NCI-H510A treated with DMSO at 0.1 percent for 48 hours (cell line): ENCODE measurements around the gene PCDH1.
"Not testable (repeated sequence)": the region's sequence is repeated elsewhere in the genome, so short reads cannot be mapped to it uniquely, and the experiment has no call there.

Experiments
- DNase-seq: peaks from one replicate; lab custom pipeline; 2025; lab: John Stamatoyannopoulos, UW

PCDH1 gene

DNA sequence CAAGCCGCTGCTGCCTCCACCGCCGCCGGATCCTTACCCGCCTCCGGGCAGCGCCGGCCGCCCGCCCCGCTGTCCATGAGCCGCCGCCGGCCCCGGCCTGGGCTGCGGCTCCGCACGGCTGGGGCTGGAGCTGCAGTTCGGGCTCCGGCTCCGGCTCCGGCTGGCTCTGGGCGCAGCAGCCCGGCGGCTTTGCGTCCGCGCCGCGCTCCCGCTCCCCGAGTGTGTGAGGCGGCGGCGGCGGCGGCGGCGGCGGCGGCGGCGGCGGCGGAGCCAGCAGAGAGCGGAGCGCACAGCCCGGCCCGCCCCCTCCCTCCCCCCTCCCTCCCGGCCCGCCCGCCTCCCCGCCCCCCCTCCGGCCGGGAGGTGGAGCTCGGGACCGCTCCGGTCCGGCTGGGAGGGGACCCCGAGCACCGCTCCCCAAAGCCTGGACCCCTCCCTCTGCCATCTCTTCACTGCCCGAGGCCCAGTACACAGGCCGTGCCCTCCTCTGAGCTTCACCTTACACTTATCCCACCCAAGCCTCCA, at the start of gene PCDH1:
PCDH1 (minus strand) TSS at position 225 of the 525 bp plus-strand sequence; CDS start at position 77, 148 bp downstream.
- no peak for DNase-seq

DNA sequence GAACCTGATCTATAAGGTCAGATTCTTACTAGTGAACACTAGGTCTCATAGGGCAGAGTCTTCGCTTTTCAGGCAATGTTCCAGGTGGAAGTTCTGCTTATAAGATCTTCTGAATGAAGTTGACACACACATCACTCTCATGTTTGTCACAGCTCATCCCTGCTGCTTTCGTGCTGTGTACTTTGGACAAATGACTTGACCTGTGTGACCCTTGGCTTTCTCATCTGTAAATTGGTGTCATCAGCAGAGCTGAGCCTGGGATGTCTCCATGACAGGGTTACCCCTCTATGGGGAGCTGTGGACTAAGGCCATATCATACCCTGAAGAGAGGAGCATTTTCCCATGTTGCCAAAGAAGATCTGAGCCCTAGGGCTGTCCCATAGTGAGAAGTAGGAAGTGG, 48.2 kb upstream of the PCDH1 start:
- DNase-seq: no peak

DNA sequence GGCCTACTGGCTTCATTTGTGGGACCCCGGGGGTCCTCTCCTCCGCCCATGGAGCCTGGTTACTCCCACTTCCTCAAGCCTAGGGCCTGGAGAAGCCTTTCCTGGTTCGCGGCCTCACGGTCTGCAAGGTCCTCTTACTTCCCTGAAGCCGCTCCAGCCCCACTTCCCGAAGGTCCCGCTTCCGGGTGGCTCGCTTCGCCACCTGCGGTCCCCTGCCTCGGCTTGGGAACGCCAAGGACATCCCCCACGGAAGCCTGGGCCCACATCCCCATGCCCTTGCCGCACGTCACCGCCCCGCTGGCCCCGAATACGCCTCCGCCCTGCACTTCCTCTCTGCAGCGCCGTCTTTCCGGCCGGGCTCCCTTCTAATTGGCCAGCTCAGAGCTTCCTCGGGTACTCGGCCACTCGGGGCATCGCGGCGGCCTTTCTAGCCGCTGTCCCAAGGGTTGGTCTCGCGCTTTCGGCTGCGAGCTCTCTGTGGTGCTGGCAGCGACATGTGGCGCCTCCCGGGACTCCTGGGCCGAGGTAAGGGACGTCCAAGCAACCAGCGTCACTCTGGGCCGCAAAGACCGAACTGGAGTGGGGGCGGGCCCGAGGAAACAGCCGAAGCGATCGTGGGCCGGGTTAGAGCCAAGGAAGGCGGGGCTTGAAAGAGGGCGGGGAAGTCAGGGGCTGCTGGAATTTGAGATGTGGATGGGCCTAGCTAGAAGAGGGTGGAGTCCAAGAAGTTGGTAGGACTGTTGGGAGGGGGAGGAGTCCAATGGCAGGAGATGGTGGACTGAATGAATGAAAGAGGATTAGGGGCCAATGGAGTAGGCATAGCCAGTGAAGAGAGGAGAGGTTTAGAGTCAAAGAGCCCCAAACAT, 45.5 kb upstream of the PCDH1 start, which contains the start of gene DELE1:
DELE1 (plus strand) TSS at position 424 of the 866 bp plus-strand sequence; CDS start at position 495, 71 bp downstream.
- peak; percentile 90 for DNase-seq

DNA sequence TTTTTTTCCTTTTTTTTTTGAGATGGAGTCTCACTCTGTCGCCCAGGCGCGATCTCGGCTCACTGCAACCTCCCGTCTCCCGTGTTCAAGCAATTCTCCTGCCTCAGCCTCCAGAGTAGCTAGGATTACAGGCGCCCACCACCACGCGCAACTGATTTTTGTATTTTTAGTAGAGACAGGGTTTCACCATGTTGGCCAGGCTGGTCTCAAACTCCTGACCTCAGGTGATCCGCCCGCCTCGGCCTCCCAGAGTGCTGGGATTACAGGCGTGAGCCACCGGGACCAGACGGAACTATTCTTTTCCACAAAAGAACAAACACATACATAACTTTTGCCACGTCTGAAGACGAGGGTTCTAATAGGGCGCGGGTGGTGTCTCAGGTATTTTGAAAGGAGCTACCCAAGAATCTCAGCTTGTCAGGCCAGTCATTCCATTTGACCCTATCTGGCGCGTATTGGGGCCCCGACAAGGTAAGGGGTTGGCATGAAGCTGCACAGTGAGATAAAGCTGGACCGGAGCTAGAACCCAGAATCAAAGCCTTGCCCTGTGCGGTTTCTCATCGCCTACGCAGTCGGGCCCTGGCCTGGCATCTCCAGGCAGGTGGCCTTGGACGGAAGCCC, 44.7 kb upstream of the PCDH1 start:
- DNase-seq: not testable (repeated sequence)

DNA sequence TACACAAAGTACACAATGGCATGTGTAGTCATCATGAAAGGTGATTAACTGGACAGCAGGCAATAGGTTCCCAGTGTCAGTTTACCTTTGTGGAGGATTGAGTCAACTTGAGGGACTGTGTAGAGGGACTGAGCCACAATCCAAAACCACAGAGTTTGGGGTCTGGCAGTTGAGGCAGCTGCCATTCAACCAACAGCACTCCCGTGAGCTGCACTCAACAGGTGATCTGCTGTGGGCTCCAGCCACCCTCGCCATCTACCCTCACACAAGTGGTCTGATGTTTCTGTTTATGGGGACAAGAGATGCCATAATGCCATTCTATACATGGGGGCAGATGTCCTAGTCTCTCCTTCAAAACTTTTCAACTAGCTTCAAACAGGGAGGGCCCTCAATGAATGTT, 42.6 kb upstream of the PCDH1 start:
- no peak for DNase-seq

DNA sequence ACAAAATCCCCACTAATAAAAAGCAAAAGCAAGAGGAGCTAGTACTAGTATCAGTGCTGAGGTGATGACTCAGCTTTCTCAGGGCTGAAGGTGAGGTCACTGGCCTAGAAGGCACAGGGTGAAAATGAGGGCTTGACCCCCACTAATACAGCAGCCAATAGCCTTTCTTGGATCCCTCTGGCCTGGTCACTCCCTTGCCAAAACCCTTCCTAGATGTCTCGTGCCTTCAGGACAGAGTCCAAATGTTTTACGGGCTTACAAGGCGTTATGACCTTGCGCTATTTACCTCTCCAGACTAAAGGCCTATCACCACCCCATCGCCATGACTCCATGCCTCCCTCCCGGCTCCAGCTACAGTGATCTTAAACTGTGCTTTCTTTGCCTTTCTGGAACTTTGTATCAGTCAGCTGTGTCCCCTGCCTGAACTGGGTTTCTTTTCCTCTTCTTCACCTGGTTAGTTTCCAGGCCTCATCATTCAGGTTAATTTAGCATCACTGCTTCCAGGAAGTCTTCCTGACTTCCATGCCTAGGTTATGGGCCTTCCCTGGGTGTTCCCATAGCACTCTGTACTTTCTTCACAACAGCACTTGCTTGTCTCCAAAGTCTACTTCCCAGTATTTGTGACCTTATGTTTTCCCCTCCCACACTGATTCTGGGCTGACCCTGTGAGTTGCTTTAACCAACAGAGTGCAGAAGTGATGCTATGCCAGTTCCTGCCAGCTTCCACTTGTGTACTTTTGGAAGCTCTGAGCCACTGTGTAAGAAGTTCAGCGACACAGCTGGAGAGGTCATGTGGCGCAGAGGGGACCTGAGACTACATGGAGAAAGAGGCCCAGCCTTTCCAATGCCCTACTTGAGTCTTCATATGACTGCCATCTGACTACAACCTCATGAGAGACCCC, 41.3 kb upstream of the PCDH1 start:
- no peak for DNase-seq

DNA sequence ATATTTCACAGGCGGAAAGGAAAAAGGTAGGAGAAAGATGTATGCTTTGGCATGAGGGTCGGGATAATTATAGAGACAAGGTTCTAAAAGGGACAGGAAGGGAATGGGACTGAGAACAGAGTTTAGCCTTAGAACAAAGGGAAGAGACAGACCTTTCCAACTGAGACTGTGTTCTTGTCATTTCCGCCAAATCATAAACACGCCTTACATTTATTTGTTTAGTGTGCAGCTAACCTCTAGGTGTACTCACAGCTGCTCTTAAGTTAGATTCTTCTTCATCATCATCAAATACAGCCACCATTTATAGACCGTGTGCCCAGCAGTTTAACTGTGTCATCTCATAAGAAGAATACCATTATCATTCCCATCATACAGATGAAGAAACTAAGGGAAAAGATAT, 39.5 kb upstream of the PCDH1 start:
- no peak for DNase-seq

DNA sequence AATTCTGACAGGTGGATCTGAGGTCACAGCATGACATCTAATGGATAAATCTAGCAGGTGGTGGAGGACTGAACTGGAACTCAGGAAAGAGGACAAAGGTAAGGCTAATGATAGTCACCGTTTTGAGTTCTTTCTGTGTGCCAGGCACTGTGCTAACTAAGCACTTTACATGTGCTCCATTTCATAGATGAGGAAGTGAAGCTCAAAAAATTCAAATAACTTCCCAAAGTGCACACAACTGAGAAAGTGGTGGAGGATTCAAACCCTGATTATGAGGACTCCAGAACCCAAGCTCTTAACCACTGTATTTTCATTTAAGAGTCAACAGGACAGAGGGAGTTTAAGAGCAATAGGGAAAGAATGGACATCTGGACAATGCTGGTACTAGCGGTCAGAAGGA, 38.3 kb upstream of the PCDH1 start:
- no peak for DNase-seq

DNA sequence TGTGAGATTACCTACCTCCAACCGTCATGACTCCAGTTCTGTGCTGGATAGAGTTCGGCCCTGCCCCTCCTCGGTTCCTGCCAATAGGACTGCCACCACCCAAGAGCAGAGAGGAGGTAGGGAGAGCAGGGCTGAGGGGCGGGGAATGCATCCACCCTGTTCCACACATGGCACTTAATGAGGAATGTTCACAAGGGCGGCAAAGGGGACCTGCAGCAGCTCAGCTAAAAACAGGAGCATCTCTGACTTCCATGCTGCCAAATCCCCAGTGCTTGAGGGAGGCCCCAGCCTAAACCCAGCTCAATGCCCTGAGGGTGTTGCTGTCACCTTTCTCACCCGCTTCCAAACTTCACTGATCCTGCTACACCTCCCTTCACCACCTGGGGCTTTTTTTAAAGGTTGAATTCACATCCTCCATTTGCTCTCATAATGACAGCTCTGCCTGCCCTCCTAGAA, 37.7 kb upstream of the PCDH1 start:
- DNase-seq: peak; percentile 5

DNA sequence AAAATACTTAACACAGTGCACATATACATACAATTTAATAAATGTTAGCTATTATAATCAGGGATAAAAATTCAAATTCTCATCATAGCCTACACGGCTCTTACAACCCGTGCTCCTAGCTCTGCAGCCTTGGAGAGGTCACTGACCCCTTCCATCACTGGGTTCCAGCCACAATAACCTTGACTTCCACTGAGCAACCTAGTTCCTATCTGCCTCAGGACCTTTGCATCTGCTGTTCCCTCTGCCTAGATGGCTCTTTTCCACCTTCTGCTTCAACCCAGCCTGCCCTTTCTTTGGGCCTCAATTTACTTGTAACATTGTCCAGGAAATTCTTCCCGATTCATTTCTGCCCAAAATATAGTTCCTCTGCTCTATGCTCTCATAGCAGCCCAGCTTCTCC, 36.6 kb upstream of the PCDH1 start:
- no peak for DNase-seq

DNA sequence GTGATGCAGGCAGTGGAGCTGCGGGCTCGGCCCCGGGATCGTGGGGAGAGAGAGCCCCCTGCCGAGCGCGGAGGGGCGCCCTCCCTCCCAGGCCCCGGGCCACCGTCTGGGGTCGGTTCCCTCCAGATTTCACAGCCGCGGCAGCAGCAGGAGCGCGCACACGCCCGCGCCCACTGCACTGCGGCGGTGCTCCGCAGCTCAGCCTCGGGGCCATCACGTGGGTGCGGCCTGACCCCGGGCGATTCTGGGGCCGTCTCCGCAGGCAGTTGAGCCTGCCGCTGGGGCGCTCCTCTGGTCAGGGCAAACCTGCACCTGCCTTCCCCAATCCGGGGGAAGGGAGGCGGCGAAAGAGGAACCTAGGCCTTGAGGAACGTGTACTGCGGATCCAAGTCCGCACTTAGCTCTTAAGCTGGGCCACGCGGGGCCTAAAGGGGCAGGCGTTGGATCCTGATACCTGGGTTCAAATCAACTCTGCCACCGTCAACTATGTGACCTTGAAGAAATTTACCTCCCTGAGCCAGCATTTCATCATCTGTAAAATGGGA, 36.1 kb upstream of the PCDH1 start:
- no peak for DNase-seq

DNA sequence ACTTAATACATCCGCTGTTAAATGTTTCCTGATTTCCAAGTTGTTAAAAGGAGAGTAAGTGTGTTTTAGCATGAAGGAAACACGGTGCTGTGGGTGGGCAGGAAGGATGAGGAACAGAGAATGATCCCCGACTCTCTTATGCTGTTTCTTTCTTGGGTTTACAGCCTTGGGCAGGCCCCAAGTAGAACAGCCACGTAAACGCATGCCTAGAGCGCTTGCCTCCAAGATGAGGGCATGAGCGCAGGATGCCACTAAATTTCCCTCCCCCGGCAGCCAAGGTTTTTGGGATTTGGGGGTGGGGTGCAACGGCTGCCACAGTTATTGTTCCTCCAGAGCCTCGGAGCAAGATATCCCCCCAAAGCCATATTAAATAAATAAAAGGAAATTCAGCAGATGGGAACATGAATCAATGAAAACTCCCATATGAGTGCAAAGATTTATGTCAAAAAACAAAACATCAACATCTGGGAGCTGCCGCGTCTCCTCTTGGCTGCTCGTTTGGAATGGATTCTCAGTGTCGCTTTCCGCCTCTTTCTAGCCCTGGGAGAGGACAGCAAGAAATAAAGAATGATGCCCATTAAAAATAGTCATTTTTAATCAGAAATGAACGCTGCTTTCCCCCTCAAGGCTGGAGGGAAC, 35.5 kb upstream of the PCDH1 start:
- no peak for DNase-seq

DNA sequence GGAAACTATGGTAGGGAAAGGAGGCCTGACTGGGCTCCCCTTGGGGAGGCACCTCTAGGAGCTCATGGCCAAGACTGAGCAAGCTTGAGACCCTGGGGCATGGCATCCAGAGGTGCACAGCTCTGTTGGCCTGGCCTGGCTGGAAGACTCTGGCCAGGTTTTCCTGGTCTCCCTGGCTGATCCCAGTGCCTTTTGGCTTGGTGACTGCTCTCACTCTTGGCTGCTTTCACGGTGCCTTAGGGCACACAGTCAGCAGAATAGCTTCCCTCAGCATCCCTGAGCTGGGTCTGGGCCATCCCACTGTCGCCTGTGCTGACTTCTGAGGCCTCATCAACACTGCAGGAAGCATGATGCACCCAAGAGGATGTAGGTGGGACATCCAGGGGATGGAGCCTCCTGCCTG, 32.1 kb upstream of the PCDH1 start:
- no peak for DNase-seq

DNA sequence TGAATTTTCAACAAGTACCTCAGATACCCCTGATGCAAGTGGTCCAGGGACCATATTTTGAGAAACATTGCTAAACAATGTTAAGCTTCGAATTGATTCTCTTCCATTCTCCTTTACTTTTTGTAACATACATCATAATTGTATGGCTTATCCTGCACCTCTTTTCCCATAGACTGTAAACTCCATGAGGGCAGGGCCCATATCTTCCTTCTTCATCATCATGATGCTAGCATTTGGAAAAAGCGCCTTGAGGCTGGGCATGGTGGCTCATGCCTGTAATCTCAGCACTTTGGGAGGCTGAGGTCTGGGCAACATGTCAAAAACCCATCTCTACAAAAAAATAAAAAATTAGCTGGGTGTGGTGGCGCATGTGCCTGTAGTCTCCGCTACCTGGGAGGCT, 31.0 kb upstream of the PCDH1 start:
- DNase-seq: no peak

DNA sequence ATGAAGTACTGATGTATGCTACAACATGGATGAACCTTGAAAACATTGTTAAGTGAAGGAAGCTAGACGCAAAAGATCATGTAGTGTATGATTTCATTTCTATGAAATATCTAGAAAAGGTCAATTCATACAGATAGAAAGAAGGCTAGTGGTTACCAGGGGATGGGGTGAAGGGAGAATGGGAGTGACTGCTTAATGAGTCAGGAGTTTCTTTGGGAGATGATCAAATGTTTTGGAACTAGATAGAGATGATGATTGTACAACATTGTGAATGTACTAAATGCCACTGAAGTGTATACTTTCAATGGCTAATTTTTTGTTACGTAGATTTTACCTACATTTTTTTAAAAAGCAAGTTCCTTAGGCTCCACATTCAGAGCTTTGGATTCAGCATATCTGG, 30.6 kb upstream of the PCDH1 start:
- DNase-seq: no peak

DNA sequence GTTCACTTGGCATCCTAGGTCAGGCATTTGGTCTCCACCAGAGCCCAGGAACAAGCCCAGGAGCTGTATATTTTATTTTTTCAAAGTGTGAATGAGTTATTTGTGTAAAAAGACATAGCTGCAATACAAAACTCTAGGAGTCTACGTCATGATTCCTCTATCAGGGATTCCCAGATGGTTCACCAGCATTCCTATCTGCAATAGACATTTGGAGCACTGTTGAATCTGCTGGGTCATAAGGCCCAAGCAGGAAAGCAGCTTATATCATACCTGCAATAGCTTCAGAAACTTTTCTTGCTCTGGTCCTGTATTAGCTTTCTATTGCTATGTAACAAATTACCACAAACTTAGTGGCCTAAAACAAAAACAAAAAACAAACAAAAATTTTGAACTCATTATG, 28.8 kb upstream of the PCDH1 start:
- no peak for DNase-seq

DNA sequence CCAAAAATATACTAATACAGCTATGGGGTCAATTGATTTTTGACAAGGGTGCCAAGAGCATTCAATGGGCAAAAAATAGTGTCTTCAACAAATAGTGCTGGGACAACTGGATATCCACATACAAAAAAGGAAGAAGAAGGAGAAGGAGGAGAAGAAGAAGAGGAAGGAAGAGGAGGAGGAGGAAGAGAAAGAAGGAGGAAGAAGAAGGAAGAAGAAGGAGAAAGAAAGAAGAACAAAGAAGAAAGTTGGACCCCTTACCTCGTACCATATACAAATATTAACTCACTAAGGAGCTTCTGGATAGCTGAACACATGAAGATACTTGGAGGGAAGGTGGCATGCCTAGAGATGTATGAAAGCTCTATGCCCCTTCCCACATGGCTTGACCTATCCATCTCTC, 28.3 kb upstream of the PCDH1 start:
- no peak for DNase-seq

DNA sequence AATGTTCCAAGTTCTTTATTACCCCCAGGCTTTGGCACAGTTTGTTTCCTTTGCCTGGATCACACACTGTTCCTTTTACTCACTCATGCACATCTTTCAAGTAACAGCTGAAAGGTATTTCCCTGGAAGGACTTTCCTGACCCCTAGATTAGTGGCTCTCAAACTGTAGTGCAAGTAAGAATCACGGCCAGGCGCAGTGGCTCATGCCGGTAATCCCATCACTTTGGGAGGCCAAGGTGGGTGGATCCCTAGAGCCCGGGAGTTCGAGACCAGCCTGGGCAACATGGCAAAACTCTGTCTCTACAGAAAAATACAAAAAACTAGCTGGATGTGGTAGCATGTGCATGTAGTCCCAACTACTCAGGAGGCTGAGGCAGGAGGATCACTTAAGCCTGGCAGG, 26.3 kb upstream of the PCDH1 start:
- no peak for DNase-seq

DNA sequence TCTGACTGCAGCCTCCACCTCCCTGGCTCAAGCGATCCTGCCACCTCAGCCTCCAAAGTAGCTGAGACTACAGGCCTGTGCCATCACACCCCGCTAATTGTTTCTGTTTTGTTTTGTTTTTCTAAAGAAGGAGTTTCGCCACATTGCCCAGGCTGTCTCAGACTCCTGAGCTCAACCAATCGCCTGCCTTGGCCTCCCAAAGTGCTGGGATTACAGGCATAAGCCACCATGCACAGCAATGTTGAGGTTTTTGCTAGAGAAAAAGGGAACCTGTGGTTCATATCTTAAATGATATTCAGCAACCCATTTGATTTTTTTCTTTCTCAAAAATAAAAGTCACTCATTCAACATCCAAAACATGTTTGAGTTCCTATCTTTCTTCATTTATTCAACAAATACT, 25.1 kb upstream of the PCDH1 start:
- no peak for DNase-seq

DNA sequence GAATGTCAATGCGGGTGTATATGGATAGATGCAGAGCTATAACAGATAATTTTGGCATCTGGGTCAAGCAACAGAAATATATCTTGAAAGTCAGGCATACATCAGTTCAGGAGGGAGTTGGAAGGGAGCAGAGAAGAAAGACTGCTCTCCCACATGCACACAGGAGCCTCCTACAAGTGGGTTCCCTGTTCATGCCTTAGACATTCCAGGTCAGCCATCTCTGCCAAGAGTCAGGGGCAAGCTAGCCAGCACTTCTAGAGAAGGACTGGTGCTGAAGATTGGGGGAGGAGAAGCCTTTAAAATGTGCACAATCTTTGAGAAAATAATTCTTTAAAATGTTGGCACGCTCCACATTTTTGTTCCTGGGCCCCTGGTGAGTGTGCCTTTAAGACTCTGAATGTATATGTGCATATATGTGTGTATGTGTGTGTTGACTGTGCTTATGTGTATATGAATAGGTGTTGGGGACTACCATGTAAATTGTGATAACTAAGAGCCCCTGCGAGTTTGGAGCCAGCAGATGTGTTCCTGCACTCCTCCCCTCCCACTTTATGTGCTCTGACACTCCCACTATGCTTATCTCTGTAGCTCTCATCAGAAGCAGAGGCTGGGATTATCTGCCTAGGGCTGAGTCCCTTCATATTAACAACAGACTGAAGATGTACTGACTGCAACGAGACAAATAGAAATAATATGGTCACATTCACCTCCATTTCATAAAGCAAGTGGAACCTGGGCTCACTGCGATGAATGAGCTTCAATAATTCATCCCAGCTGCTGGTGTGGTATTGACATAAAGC, 24.0 kb upstream of the PCDH1 start:
- DNase-seq: no peak
